ENCODE data around the gene ZNF165.
A peak's percentile ranks its signal among the peaks of the same experiment; 100 is the strongest.
"Not testable (repeated sequence)": the region's sequence is repeated elsewhere in the genome, so short reads cannot be mapped to it uniquely, and the experiment has no call there.

Gene ZNF165

DNA sequence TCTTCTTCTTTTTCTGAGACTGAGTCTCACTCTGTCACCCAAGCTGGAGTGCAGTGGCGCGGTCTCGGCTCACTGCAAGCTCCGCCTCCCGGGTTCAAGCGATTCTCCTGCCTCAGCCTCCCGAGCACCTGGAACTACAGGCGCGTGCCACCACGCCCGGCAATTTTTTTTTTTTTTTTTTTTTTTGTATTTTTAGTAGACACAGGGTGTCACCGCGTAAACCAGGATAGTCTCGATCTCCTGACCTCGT lies at the start of gene ZNF165:
TSS of gene ZNF165 (plus strand) at position 188 of the 250 bp plus-strand sequence. CDS start 4,913 bp downstream, outside the sequence.
- intact Hi-C loops (cut with DNase I) = loop anchor here (10.0 kb wide), 2 partner anchors 54 to 184 kb away; partner anchors contain the start of gene ZSCAN26
- not testable (repeated sequence) for DNase-seq

DNA sequence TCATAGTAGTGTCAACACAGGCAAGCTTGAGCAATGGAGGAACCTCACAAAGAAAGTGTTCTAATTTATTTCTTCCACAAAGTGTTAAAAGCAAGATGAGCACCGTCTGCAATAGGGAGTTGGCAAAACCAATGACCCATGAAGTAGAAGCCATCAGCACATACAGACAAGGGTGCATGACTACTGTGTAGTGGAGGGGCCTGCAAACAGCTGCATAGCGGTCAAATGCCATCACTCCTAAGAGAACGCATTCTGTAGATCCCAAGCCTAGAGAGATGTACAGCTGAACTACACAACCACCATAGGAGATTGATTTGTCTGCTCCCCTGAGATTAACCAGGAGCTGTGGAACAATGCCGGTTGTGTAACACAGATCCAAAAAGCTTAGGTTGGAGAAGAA lies 26.8 kb upstream of the ZNF165 start:
- DNase-seq = no peak
- intact Hi-C loops (cut with DNase I) = no loop called here

DNA sequence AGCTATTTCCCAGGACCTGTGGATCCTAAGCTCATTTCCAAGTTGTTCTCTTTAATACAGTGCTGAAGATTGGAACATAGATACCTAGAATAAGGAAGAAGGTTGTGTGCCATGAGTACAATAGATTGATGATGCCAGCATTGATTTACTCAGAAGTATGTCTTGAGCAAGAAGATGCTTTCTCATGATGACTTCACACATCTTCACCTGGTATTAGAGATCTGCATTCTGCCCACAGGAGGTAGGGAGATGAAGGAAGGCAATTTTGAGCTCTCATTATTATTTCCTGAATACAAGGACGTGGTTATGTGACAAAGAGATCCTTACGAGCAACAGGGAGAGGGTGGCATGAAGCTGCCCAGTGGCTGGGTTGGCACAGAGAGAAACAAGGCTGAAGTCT lies 20.0 kb upstream of the ZNF165 start:
- DNase-seq = no peak
- intact Hi-C loops (cut with DNase I) = no loop called here

DNA sequence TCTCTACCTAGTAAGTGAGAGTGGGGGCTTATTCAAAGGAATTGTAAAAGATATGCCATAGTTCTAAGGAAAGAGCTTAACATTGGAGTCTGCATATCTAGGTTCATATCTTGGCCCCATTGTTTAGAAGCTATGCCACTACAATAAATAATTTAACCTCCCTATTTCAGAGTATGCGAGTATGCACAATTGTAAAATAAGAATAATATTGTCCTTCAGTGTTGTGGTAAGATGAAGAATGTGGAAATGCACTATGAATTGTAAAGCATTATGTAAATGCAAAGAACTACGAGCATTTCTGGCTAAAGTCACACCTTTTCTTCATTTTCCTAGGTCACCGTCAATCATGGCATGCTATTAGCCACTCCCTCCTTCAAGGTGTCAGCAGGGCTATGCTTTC lies 16.1 kb upstream of the ZNF165 start:
- intact Hi-C loops (cut with DNase I) = no loop called here
- no peak for DNase-seq

DNA sequence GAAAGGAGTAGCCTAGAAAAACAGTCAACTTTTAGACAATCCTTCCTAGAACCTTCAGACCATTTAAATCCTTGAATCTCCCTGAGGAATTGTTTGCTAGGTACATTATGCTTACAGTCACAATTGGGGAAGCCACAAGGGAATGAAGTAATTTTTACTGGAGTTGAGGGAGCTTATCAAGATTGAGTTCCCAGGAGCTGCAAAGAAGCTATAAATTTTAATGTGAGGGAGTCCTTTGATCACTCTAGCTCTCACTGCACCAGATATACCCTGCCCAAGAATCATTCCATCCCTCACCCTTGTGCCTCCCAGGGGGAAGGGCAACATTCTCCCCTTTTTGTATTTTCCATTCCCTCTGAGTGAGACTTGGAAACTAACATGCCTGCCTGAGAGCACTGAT lies 12.3 kb upstream of the ZNF165 start:
- intact Hi-C loops (cut with DNase I) = no loop called here
- DNase-seq = no peak

DNA sequence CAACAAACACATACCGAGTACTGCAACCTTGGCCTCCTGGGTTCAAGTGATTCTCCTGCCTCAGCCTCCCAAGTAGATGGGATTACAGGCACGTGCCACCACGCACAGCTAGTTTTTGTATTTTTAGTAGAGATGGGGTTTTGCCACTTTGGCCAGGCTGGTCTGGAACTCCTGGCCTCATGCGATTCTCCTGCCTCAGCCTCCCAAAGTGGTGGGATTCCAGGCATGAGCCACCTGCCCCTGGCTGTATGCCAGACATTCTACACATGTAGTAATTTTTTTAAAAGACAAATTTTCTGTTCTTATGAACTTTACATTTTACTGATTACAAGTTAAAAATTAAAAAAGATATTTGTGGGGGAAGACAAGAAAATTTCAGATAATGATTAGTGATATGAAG lies 9.4 kb upstream of the ZNF165 start:
- intact Hi-C loops (cut with DNase I) = not testable (repeated sequence)
- peak in 1 of 10 donors; percentile 69 for DNase-seq

DNA sequence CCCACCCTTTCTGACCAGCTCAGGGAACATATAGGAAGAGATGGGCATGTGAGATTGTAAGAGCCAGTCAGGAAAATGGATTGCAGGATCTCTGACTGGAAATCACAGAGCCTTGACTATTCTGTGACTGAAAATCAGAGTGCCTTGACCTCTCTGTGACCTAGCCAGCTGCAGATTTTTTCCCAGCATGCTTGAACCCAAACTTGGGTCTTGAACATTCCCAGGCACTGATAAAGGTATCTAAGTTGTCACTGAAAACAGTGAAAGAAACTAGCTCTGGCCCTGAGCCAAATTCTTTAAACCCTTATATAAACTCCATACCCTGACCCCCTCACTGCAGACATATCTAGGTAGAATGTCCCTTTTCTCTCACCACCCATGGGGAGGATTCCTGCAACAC lies 2.3 kb upstream of the ZNF165 start:
- no peak for DNase-seq
- intact Hi-C loops (cut with DNase I) = no loop called here

DNA sequence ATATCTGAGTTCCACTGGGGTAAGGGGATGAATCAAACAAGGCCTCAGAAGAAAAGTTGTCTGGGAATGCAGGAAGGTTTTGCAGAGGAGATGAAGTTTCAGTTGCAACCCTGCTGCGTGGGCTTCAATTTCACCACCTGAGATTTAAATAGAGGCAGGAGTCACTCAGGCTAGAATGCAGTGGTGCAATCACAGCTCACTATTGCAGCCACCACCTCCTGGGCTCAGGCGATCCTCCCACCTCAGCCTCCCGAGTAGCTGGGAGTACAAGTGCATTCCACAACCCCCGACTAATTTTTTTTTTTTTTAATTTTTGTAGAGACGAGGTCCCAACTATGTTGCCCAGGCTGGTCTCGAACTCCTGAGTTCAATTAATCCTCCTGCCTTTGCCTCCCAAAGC lies 1.5 kb upstream of the ZNF165 start:
- DNase-seq = no peak
- intact Hi-C loops (cut with DNase I) = no loop called here

DNA sequence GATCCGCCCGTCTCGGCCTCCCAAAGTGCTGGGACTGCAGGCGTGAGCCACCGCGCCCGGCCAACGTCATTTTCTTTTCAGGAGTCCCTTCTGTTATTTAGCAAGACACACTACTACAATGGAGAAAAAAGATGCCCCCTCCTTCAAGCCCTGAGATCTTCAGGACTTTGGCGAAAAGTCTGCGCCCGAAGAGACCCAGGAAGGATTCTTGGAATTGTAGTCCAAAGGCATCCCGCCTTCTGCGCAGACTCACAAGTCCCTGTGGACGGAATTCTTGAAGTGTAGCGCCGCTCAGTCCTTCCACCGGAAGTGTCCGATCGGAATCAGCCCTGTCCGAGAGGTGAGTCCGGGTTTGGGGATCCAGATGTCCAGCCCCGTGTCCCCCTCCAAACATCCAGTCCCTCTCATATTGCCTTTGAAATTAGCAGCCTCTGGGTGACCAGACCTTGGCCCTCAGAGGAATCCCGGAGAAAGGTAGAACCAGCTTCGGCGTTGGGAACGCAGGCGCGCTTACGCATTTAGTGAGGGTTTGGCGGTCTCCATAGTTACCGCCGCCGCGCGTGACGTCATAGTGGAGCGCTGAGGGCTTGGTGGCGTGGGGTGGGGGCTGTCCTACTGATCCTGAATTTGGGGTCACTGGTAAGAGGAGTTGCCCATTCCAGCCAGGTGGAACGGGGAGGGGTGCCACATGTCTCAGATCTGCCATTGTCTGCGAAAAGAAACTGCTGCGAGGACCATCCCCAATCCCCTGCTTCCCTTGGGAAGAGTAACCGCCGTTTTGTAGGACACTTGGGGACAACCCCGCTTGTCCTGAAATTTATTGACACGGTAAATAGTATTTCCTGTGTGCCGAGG lies 490 bp downstream of the ZNF165 start:
- intact Hi-C loops (cut with DNase I) = loop anchor here (10.0 kb wide), 2 partner anchors 54 to 184 kb away; partner anchors contain the start of gene ZSCAN26
- peak; percentile 87 to 98 (median 92) for DNase-seq

DNA sequence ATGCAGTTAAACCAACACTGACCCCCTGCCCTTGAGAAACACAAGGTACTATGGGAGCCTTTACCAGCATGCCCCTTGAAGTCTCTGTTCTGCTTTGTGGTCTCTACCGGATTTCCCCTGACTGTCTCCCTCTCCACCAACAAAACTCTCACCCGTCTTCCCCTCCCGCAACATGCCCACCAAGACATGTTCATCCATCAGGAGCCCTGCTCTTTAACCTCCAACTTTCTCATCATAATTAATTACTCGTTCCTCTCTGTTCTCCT lies 1.1 kb downstream of the ZNF165 start:
- intact Hi-C loops (cut with DNase I) = loop anchor here (10.0 kb wide), 2 partner anchors 53 to 183 kb away; partner anchors contain the start of gene ZSCAN26
- no peak for DNase-seq

DNA sequence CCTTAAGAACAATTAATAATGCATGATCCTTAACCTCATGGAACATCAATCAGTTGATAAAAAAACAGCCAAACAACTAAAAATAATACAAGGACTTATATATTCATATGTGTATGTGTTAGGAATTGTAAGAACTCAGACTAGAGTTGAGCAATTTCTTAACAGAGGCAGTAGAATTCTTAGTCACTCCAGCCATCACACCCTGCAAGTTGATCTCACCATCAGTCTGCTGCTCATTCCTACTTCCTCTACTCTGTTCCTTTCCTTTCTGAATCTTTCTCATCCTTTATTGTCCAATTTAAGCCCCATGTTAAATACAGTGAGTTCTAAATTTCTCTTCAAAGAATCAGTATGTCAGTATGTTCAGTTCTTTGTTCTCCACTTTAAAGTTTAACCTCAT lies 2.6 kb downstream of the ZNF165 start:
- intact Hi-C loops (cut with DNase I) = loop anchor here (10.0 kb wide), 2 partner anchors 52 to 182 kb away; partner anchors contain the start of gene ZSCAN26
- DNase-seq = no peak

DNA sequence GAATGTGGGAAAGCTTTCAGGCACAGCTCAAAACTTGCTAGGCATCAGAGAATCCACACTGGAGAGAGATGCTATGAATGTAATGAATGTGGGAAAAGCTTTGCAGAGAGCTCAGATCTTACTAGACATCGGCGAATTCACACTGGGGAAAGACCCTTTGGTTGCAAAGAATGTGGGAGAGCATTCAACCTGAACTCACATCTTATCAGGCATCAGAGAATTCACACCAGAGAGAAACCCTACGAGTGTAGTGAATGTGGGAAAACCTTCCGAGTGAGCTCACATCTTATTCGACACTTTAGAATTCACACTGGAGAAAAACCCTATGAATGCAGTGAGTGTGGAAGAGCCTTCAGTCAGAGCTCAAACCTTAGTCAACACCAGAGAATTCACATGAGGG lies 8.7 kb downstream of the ZNF165 start:
- intact Hi-C loops (cut with DNase I) = loop anchor here (10.0 kb wide), 2 partner anchors 46 to 176 kb away; partner anchors contain the start of gene ZSCAN26
- DNase-seq = no peak

DNA sequence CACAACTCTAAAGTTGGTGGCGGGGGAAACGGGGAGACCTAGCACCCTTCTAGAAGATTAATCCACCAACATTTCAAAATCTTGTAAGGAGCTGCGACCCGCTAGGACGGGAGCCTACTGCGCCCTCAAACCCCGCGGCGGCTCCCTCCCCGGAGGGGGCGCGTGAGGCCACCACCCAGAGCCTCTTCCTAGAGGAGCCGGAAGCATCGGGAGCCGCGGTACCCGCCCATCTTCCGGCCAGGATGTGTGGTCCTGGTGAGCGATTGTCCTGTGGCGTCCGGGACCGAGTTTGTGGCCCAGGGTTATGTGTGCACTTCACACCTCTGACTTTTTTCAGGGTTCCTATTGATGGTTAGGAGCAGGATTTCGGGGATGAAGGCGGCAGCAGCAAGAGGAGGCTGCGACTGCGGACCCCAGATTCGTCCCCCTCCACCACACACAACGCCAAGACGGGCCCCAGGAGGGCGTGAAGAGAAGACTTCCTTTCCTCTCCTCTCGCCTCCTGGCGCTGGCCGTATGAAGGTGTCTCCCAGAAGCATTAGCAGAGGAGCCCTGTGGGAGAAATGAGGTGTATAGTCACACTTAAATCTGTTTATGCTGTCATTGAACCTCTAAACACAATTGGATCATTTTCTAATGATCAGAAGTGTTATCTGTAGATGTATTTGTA lies 10.7 kb downstream of the ZNF165 start:
- DNase-seq = peak in 4 of 10 donors; percentile 30 to 81 (median 75)
- intact Hi-C loops (cut with DNase I) = no loop called here

DNA sequence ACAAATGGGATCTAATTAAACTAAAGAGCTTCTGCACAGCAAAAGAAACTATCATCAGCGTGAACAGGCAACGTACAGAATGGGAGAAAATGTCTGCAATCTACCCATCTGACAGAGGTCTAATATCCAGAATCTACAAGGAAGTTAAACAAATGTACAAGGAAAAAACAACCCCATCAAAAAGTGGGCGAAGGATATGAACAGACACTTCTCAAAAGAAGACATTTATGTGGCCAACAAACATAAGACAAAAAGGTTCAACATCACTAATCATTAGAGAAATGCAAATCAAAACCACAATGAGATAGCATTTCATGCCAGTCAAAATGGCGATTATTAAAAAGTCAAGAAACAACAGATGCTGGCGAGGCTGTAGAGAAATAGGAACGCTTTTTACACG lies 21.9 kb downstream of the ZNF165 start:
- intact Hi-C loops (cut with DNase I); DNase-seq: not testable (repeated sequence)

DNA sequence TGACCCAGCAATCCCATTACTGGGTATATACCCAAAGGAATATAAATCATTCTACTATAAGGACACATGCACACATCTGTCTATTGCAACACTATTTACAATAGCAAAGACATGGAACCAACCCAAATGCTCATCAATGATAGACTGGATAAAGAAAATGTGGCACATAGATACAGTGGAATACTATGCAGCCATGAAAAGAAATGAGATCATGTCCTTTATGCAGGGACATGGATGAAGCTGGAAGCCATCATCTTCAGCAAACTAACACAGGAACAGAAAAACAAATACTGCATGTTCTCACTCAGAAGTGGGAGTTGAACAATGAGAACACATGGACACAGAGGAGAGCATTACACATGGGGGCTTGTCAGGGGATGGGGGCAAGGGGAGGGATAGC lies 22.3 kb downstream of the ZNF165 start:
- intact Hi-C loops (cut with DNase I); DNase-seq: not testable (repeated sequence)

DNA sequence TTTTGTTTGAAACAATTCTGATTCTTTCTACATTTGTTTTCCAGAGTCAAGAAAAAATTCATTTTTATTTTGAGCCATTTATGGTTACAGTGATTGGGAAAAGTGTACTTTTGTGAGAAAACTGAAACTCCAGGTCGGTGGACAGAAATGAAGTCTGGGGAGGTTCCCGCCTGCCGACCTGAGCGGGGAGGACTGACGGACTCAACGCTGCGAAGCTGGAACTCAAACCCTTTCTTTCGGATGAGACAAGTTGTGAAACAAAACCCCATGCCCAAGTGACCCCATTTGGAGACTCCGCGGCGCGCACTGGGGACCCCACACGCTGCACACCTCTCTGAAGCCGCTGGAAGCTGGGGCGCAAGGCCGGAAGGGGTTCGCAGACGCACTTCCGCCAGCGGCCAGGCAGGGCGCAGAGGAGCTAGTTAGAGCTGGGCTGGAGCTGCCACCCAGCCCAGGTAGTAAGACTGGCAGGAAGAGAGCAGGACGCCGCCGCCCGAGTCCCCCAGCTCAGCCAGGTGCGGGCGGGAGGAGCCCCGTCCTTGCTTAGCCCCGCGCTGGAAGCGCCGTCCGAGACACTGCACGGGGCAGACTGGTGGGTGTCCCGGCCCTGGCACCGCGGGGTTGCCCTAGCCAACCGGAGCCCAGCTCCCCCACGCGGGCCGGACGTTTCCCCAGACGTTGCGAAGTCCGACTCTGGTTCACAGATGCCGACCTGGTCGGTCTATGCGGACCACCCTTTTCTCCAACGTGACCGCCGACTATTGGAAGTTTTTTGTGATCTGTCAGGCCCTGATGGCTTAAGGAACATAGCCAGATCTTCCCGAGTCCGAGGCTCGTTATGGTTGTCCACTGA lies 24.2 kb downstream of the ZNF165 start:
- intact Hi-C loops (cut with DNase I) = no loop called here
- peak; percentile 60 to 98 (median 83) for DNase-seq

DNA sequence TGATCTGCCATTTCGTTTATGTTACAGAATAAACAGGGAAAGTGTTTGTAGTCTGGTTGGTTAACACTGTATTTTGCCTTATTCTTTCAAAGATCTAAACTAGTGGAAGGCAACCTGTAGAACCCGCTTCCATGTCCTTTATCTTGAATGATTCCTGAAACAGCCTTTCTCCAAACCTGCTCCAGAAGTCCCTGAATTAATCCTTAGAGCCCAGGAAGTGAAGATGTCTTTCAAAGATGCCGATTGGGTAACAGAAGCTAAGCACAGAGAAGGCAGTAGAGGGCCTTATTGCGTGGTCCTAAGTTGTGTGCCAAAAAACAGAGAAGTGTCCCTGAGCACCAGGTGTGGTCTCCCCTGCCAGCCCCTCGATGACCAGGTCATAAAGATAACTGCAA lies 24.9 kb downstream of the ZNF165 start:
- no peak for DNase-seq
- intact Hi-C loops (cut with DNase I) = no loop called here

DNA sequence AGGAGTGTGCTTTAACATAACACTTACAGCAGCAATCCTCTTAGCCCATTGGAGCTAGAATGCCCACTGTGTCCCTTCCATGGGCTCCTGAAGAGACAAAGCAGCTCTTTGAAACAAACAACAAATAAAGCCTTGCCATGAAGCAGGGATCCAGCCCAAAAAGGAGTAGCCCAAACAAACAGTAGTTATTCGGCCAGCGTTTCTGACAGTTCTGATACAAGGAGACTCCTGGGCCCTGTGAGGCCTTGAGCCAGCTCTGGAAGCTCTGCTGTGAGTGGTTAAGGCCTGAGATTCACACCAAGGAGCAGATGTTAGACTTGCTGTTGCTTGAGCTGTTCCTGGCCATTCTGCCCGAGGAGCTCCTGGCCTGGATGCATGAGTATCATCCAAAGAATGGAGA lies 27.1 kb downstream of the ZNF165 start:
- intact Hi-C loops (cut with DNase I) = no loop called here
- DNase-seq = peak in 3 of 10 donors; percentile 32 to 81 (median 32)

DNA sequence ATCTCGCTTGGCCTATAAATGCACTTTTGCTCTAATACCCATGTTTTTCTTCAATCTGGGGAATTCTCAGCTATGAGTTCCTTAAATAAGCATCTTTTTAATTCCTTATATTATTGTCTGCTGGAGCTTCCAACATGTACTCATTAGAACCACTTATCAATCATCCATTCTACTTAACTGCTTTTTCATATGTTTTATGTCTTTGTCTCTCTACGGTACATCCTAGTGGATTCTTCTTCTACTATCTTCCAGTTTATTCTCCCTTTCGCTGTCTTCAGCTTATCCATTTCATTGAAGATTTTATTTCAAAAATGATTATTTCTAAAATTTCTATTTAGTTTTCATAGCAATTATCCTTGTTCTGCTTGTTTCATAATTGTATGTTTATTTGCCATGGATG lies 31.6 kb downstream of the ZNF165 start:
- intact Hi-C loops (cut with DNase I) = no loop called here
- DNase-seq = no peak

DNA sequence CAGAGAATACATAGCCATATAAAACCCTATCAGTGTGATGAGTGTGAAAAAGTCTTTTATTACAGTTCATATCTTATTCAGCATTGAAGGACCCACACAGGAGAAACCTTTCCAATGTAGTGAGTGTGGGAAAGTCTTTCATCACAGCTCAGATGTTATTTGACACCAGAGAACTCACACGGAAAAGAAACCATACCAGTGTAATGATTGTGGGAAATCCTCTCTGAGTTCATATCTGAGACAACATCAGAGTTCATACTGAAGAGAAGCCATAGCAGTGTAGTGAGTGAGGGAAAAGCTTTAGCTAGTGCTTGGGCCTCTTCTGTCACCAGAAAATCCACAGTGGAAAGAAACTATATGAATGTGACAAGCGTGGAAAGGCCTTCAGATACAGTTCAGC lies 35.4 kb downstream of the ZNF165 start:
- intact Hi-C loops (cut with DNase I) = no loop called here
- no peak for DNase-seq

DNA sequence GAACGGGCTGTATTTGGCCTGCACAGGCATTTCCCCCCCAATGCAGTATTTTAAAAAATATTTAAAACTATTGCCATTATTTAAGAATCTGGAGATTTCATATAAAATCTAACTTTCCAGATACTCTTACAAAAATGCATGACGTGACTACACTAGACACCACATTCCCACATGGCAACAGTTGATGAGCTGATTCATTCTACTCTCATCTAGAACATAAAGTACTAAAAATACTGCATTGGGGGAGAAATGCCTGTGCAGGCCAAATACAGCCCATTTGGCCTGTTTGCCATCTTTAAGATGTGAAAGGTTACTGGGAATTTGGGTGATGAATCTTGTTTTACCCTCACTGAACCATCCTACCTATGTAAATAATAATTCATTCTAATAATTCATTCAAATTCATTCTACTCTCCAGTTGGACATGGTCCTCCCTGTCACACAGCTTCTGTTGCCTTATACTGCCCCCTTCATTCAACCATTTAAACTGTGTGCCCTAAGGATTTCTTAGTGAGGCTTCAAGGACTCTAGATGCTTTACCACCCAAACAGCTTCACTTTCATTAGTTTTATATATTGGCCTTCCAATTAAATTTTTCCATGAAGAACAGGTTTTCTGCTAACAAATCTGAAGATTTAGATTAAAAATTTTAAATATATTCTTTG lies 37.1 kb downstream of the ZNF165 start:
- intact Hi-C loops (cut with DNase I) = no loop called here

More for the DNA sequence above, 37.1 kb downstream of the ZNF165 start:
- no peak for DNase-seq
